Measurements from ENCODE around the gene NSMCE1.
A peak's percentile ranks its signal among the peaks of the same experiment; 100 is the strongest.

The NSMCE1 gene, protein sequence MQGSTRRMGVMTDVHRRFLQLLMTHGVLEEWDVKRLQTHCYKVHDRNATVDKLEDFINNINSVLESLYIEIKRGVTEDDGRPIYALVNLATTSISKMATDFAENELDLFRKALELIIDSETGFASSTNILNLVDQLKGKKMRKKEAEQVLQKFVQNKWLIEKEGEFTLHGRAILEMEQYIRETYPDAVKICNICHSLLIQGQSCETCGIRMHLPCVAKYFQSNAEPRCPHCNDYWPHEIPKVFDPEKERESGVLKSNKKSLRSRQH

DNA sequence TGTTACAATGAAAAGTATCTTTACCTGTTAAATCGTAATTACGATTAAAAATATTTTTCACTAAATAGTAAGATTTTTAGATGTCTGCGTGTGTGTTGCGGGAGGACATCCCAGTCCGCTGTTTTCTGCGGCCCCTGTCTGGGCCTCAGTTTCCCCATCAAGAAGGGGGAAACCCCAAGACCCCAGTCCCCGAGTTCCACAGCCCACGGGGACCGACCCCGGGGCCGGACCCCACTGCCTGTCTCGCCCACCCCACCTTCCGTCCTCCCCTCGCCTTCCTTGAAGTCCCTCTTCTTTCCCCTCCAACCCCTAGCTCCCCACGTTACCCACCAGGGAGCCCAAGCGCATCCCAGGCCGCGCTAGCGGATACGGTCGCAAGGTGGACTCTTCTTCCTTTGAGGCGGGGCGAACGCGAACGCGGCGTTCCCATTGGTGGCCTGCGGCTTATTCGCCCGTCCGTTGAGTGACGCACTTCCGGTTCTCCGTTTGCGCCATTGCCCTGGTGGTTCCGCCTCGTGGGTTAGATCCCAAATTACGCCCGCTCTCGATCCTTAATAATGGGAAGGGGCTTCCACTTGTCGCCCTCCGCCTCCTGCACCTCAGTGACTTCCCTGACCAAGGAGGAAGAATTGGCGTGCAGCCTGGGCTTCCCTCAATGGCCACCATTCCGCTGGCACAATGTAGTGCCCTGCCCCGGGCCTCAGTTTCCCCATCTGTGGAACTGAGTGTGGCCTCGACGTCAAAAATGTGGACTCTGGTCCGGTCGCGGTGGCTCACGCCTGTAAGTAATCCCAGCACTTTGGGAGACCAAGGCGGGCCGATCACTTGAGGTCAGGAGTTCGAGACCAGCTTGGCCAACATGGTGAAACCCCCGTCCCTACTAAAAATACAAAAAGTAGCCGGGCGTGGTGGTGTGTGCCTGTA lies at the start of gene NSMCE1:
TSS of gene NSMCE1 (minus strand) at position 397 of the 924 bp plus-strand sequence. CDS start 11,202 bp downstream, outside the sequence.
- peak; percentile 98 for DNase-seq

DNA sequence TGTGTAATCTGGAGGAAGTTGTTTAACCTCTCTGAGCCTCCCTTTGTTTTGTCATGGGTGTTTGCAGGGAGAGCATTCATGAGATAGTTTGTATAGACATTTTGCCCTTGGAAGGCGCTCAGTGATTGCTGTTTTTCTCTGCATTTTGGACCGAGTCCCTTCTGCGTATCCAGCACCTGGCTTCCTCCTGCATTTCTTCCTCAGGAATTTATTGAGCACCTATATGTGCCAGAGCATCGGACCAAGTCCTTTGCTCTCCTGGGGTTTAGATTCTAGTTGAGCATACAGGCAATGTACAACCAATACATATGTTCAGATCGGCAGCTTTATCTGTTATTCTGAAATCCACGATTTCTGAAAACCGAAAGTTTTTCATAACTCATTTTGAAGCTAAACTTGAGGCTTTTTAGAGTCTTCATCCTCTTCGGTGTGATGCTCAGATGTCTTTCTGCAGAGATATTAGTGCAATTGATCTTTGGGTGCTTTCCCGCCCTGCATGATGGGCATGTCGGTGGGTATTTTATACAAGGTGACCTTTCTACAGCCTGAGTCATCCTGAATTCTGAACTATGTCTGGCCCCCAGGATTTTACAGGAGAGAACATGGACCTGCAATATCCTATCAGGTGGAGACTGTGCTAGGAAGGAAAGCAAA lies 49.3 kb upstream of the NSMCE1 start:
- DNase-seq: peak; percentile 54

DNA sequence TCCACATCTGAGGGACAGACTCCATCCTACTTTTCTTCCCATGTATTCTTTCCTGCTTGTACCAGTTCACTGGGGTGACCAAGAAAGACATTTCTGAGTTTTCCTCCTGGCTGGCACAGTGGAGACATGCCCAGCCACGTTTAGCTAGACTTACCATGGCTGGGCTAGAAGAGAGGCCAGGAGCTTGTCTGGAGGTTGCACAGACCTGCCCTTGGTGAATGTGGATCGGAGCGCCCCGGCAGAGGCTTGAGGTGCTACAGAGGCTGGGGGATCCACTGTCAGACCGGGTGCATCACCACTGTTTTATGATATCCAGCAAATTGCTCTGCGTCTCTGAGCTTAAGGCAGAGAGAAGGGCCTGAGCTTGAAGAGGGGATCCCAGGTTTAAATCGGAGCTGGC lies 48.7 kb upstream of the NSMCE1 start:
- DNase-seq: no peak

DNA sequence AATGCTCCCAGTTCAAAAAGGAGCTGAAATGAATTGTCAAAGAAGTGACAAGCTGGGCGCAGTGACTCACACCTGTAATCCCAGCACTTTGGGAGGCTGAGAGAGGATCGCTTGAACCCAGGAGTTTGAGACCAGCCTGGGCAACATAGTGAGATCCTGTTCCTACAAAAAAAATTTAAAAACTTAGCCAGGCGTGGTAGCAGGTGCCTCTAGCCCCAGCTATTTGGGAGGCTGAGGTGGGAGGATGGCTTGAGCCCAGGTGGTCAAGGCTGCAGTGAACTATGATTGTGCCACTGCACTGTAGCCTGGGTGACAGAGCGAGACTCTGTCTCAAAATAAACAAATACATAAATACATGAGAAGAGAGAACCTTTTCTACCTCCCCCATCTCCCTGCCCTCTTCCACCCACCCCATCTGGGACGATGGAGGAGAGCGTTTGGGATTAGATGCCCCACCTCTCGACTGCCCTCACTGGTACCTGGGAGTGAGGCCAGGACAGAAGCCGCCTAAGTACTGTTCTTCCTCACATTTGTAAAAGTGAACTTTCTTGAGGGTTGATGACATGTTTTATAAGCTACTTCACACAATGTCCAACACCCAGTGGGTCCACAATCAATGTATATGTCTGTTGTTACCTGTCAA lies 47.6 kb upstream of the NSMCE1 start:
- no peak for DNase-seq

DNA sequence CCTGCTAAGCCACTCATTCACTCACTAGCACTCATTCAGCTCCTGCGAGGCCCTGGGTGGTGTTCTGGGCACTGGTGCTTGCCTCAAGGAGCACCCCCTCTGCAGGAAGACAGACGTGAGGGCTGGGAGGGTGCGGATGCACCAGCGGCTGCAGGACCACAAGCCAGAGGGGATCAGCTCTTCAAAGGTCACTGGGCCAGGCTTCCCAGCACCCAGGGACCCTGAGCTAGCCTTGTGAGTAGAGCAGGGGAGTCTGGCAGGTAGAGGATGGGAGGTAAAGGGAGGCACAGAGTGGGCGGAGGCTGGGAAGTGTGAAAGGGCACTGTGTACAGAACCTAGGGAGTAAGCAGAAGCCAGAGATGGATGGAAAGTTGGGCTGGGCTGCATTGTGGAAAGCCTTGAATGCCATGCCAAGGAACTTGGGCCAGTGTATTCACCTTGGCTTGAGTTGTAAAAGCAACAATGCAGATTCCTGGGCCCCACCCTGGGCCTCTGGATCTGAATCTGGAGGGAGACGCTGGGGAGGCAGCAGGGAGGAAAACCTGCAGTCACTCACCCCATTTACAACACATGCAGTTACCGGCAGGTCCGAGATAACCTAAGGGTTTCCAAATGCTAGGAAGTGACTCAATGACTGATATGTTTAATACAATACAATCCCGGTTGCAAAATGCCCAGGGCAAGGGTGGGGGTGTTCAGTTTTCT lies 46.9 kb upstream of the NSMCE1 start:
- DNase-seq: peak; percentile 50

DNA sequence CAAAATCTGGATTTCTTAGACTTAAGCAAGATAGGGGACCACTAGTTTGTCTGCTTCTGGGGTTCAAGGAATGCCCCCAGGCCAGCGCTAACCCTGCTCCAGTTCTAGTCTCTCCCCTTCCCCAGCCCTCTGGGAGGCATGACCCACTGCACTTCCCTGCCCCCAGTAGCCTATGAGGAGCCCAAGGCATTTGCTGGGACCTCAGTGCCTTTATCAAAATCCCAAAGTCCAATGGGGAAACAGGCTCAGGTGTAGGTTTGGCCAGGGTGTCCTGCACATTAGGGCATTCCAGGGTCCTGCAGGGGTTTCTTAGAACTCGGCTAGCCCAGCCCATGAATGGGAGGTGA lies 46.4 kb upstream of the NSMCE1 start:
- DNase-seq: no peak

DNA sequence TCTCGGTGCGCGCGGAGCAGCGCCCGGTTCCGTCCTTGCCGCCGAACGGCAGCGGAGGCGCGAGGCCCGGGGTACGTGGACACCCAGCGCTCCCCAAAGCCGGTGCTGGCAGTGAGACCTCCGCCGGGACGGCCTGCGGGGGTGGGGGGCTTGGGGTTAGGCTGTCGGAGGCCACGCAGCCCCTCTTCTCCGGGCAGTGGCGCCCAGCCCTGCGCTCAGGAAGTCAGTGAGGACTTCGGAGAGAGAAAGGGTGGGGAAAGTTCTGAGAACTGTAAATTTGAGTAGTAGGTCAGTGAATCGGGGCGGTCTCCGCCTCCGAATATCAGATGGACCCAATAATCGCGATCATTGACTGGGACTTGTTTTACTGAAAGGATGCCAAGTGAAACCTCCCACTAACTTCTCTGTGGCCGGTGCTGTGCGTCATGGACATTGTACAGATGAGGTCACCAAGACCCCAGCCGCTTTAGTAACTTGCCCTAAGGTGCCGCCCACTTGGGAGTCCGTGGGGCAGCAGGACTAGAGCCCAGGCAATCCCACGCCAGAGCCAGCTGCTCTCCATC lies 45.7 kb upstream of the NSMCE1 start:
- DNase-seq: peak; percentile 58

DNA sequence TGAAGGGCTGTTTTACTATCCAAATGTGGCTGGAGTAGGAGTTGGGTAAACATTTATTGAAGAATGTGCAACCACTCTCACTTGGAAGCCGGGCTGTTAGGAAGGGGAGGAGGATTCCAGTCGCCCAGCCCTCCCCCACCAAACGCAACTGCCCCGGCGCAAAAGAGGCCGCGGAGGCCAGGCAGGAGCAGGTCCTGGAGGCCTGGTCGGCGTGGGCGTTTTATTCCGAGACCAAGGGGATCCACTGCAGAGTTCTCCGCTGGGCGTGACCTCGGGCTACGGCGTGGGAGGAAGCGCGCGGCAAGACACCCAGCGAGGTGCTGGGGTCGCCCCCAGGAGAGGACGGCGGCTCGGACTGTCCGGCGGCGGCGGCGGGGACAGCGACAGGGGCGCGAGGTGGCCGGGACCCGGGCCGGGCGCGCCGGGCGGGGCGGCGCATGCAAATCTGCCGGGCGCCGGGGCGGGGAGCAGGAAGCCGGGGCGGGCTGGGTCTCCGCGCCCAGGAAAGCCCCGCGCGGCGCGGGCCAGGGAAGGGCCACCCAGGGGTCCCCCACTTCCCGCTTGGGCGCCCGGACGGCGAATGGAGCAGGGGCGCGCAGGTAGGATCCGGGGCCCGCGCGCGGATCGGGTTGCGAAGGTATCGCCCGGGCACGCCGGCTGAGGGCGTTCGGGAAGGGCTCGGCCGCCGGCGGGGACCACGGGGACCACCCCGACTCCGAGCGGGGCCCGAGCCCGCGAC lies 45.0 kb upstream of the NSMCE1 start, which contains the start of gene IL4R:
TSS of gene IL4R (plus strand) at position 553 of the 739 bp plus-strand sequence. CDS start 26,230 bp downstream, outside the sequence.
- peak; percentile 62 for DNase-seq

DNA sequence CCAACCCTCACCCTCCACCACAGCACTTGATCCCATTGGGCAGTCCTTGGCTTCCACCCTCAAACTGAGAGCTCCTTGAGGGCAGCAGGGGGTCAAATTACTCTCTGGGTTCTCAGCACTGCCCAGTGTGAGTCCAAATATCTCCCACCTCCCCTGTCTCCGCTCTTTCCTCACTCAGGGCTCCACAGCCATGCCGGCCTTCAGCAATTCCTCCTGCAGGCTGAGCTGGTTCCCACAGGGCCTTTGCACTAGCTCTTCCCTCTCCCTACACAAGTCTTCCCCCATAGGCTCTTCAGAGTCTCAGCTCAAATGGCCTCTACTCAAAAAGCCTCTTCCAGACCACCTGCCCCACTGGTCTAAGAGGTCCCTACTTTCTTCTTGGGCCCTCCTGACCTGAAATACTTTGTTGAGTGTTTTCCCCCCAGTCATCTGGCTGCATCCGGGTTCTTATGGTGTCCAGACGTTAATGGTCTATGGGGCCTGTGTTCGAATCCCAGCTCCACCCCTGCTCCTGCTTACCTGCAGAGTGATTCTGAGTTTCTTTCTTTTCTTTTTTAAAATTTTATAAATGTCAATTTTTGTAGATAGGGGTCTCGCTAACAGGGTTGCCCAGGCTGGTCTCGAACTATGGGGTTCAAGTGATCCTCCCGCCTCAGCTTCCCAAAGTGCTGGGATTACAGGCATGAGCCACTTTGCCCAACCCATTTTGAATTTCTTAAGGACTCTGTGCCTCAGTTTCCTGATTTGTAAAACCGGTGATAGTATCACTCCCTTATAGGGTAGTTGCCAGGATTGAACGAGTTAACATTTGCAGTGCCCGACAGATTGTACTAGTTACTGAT lies 44.2 kb upstream of the NSMCE1 start:
- no peak for DNase-seq

DNA sequence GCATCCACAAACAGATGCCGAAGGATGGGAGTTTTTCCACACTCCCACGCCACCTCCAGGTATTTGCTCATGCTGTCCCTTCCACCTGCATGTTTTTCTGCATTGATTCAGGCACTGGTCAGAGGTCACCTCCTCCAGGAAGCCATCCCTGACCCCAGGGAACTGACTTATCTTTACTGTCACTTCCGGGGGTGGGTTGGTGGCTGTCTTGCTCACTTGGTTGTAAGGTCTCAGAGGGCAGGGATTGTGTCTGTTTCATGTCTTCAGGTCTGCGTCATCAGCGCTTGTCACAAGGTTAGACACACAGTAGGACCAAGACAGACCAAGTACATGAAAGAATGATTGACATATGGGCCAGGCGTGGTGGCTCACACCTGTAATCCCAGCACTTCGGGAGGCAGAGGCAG lies 43.3 kb upstream of the NSMCE1 start:
- DNase-seq: no peak

DNA sequence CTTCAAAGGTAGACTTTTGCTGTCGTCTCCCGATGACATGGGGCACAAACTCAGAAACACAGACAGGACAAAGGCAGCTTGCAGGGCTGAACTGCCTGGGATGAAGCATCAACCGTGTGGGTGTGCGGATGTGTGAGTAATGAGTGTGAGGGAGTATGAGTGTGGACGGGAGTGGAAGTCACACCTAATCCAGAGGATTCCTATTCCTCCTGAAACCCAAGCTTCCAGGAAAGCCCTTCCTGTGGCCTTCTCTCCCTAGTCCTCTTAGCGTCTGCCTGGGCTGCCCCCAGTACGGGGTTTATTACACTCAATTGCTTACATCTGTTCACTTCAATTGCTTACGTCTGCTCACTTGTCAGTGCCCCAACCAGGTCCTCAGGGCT lies 42.9 kb upstream of the NSMCE1 start:
- no peak for DNase-seq

DNA sequence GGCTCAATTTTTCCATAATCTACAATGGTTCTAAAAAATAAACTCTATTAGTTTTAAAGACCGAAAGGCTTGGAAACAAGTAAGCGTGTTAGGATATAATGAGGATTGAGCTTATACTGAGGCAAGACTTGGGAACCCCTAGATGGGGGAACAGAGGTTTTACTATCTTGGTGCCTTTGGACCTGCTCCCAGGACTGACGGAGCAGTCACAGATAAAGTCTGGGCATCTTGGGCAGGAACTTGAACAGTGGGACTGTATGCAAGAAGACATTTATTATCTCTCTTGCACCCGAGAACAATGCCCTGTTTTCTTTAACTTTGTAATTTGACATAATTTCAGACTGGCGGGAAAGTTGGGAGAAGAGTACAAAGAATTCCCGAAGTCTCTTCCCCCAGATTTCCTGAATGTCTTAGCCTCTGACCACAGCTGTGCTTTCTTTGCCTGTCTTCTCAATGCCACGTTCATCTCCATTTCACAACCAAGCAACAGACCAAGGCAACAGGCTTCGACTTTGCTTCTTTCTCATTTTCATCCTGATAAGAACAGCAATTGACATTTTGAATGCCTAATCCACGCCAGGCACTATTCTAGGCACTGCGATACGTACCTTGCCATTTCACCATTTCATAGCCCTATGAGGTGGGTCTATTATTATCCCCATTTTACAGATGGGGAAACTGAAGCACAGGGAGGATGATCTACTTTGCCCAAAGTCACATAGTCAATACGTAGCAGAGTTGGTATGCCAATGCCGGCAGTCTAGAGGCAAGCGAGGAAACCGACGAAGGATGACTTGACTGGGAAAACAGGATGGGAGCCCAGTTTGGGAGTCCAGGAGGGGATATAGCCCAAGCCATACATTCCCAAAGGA lies 42.2 kb upstream of the NSMCE1 start:
- DNase-seq: no peak

DNA sequence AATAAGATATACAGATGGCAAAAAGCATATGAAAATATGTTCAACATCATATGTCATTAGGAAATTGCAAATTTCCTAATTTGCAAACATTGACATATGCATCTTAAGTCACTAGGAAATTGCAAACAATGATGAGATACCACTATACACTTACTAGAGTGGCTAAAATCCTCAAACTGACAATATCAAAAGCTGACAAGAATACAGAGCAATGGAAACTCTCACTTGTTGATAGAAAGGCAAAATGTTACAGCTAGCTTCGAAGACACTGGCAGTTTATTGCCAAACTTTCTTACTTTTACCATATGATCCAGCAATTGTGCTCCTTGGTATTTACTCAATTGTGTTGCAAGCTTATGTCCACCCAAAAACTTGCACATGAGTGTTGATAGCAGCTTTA lies 40.2 kb upstream of the NSMCE1 start:
- no peak for DNase-seq

DNA sequence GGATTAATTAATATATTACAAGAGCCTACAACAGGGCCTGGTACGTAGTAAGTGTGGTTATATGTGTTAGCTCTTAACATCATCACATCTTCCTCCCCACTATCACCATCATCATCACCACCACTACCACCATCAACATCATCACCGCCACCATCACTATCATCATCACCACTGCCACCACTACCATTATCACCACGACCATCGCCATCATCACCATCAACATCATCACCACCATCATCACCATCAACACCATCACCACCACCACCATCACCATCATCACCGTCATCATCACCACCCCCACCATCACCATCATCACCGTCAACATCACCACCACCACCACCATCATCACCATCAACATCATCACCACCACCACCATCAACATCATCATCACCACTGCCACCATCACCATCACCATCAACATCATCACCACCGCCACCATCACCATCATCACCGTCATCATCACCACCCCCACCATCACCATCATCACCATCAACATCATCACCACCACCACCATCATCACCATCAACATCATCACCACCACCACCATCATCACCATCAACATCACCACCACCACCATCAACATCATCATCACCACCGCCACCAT lies 37.4 kb upstream of the NSMCE1 start:
- DNase-seq: no peak

DNA sequence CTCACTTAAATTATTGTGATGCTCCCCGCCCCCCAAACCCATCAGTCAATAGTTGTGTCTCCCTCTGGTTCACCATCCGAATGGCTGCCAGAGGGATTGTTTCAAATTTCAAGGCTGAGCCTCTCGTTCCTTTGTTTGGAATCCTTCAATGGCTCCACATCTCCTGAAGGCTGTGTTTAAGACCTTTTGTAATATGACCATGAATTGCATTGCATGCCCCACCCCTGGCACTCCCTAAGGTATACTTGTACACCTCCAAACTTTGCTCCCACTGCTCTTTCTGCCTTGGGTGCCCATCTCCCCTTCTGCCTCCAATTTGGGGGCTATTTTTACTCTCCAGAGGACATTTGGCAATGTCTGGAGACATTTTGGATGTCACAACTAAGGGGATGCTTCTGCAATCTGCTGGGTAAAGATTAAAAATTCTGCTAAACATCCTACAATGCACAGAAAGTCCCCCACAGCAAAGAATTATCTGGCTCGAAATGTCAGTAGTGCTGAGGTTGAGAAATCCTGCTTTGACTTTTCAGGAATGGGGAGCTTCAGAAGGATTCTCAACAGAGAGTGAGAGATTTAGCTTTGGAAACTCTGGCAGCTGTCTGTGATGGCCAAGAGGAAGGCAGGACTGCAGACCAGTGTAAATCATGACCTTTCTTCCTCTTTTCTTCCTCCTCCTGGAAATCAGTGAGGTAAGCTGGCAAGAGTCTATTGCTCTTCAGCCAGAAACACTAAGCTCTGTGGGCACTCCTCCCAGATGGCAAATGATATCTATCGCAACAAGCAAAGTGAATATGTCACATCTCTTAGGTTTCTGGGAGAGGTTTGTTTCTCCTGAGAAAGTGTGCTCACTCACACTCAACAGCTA lies 36.5 kb upstream of the NSMCE1 start:
- no peak for DNase-seq

DNA sequence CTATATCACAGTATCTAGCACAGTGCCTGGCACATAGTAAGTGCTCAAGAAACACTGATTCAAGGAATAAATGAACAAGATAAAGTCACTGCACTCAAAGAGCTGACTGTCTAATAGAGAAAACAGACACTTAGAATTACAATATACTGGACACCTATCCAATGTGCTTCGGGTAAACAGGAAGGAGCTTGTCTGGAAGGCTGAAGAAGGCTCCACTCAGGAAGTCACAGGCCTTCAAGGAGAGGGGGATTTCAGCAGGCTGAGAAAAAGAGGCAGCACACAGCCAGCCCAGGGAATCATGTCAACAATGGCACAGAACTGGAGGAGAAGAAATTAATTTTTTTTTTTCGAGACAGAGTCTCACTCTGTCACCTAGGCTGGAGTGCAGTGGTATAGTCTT lies 35.5 kb upstream of the NSMCE1 start:
- DNase-seq: no peak

DNA sequence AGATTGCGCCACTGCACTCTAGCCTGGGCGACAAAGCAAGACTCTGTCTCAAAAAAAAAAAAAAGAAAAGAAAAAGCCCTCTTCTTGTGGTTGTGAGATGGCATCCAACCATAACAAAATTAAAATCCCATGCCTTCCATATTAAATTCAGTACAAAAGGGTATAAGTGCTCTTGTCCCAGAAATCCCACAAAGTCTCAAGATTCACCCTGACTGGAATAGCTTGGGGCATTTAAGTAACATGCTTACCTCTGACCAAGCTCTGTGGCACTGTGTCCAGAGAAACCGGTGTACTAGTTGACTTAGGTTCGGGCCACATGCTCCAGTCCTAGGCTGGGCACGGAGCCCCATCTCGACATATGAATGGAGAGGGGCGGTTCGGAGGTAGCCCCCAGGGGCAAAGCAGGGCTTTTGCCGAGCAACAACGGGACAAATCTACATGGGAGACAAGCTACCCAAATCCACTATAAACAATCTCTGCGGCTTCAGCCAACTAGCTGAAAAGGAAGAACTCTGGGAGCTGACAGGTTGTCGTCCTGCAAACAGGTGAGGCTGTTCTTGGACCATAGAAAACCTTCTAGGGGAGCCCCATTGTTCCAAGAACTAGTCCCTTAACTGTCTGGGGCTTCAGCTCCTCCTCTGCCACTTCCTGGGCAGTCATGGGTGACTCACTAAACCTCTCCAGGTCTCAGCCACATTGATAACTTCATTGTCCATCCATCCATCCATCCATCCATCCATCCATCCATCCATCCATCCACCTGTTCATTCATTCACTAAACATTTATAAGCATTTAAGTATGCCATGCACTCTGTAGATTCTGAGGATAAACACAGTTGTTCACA lies 34.9 kb upstream of the NSMCE1 start:
- DNase-seq: no peak
